MCF 10A (cell line): Measurements from ENCODE around the gene ANKRD22. TPM values are rescaled to one million over a fixed set of nuclear protein-coding genes. Genes with fewer than 3 reads are reported as not detected.

Source experiments
- Bru-seq: library from RNA; stranded (reverse); fragments of 400-500 nt; gene quantifications from one replicate; lab custom pipeline; 2021; lab: Mats Ljungman, UMichigan
- BruChase-seq, 2 experiments: library from RNA; stranded (reverse); fragments of 400-500 nt; gene quantifications; one replicate each; lab custom pipeline; 2021; lab: Mats Ljungman, UMichigan
- BruUV-seq: library from RNA; stranded (reverse); fragments of 400-500 nt; replicated peaks from 2 replicates; lab custom pipeline; 2021; lab: Mats Ljungman, UMichigan
- CTCF ChIA-PET: fragments of 300-600 bp; sonication (Branson Sonifier 250); formaldehyde crosslinking; extraction: SDS; loops from one replicate; lab custom pipeline; 2021; ENCODE audit warnings: antibody characterized with exemption, inconsistent platforms; lab: Yijun Ruan, JAX
- POLR2A ChIA-PET: fragments of 300-600, 350-650 bp; sonication (Branson Sonifier 250); formaldehyde crosslinking; extraction: SDS; loops from one replicate; lab custom pipeline; 2020; ENCODE audit warnings: antibody characterized with exemption, inconsistent platforms; lab: Yijun Ruan, JAX
- DNase-seq: peaks from one replicate; pipeline ENCODE4 v3.0.0-alpha.2; 2018; ENCODE audit not compliant: unreplicated experiment
- H3K27ac Mint-ChIP-seq: one replicate; pipeline ENCODE4 v1.8.0; 2022; ENCODE audit warnings: mild to moderate bottlenecking, low read depth, mixed read lengths; ENCODE audit not compliant: unreplicated experiment
- H3K27me3 Mint-ChIP-seq: one replicate; pipeline ENCODE4 v1.8.0; 2022; ENCODE audit warnings: mixed read lengths; ENCODE audit not compliant: insufficient read depth, unreplicated experiment
- H3K36me3 Mint-ChIP-seq: one replicate; pipeline ENCODE4 v1.8.0; 2022; ENCODE audit warnings: mild to moderate bottlenecking, moderate library complexity, mixed read lengths; ENCODE audit not compliant: insufficient read depth, unreplicated experiment
- H3K4me1 Mint-ChIP-seq: one replicate; pipeline ENCODE4 v1.8.0; 2022; ENCODE audit warnings: mixed read lengths; ENCODE audit not compliant: insufficient read depth, unreplicated experiment
- H3K4me3 Mint-ChIP-seq: one replicate; pipeline ENCODE4 v1.8.0; 2022; ENCODE audit warnings: mild to moderate bottlenecking, moderate library complexity, mixed read lengths; ENCODE audit not compliant: unreplicated experiment
- H3K9me3 Mint-ChIP-seq: one replicate; pipeline ENCODE4 v1.8.0; 2022; ENCODE audit warnings: mixed read lengths; ENCODE audit not compliant: unreplicated experiment
- CTCF ChIP-seq: fragments of 200-600 bp; IDR thresholded peaks from one replicate; pipeline ENCODE4 v1.8.0; 2022; ENCODE audit warnings: antibody characterized with exemption, mild to moderate bottlenecking; ENCODE audit not compliant: unreplicated experiment
- intact Hi-C: fragments of 100-400 bp; cut with micrococcal nuclease; formaldehyde crosslinking; loops from 2 replicates; pipeline ENCODE4 v1.14.1; 2022
- long read RNA-seq: library from polyadenylated mRNA; stranded (forward); transcript quantifications from one replicate; pipeline ENCODE4 v2.0.0, GENCODE V29; 2022
- total RNA-seq: library from RNA; stranded (reverse); gene quantifications from 2 replicates; pipeline ENCODE4 v1.2.3, GENCODE V29; 2022

ANKRD22 gene
- total RNA-seq (0.26 TPM in 1 of 2 replicates, not detected in the other), Bru-seq, nascent RNA (percentile 20 among the genes with signal in this experiment), BruChase-seq, experiment 1, labeled RNA remaining after a 6-hour chase (percentile 12 among the genes with signal in this experiment), BruChase-seq, experiment 2, labeled RNA remaining after a 2-hour chase (percentile 14 among the genes with signal in this experiment)
- long read RNA-seq, partial matches to known transcripts, result 0 of 1 reads
- long read RNA-seq, other reads (novel, unspliced or antisense), result 0 of 1 reads

GRCh38 chr10:88851706-88852105 is at the start of gene ANKRD22:
ANKRD22 (minus strand) TSS chr10:88851844; CDS start chr10:88851607, 237 bp downstream.
- peak; percentile 95 for DNase-seq
- intact Hi-C loops, result no loop called here
- Mint-ChIP-seq H3K4me3 (peak within 1 kb of the TSS; percentile 49), H3K36me3 (peaks cover 6% of the 10 kb centered on the region), H3K27me3 (no peaks in the 10 kb centered on the region), H3K9me3 (no peaks in the 10 kb centered on the region), H3K4me1 (peaks cover 32% of the 10 kb centered on the region), H3K27ac (peak within 1 kb of the TSS; percentile 88)
- ChIA-PET POLR2A (interaction anchor here (0.6 to 3.5 kb wide), 15 partner anchors 11 to 1033 kb away, joined by 3 to 16 read pairs (median 5); partner anchors contain the start of genes FAS, LIPA and STAMBPL1), CTCF (interaction anchor here (0.9 to 3.2 kb wide), 5 partner anchors 15 to 82 kb away, joined by 3 to 17 read pairs (median 5); no protein-coding TSS in a partner anchor)
- no TSS peak for BruUV-seq
- no peak for TF ChIP-seq CTCF

GRCh38 chr10:88899886-88900285 is 48.2 kb upstream of the ANKRD22 start:
- CTCF ChIA-PET, result interaction anchor here (0.6 to 4.1 kb wide), 8 partner anchors 10 to 468 kb away, joined by 3 to 24 read pairs (median 4); partner anchors contain the start of gene STAMBPL1
- no peak for TF ChIP-seq CTCF
- Mint-ChIP-seq H3K4me1 (peaks cover 11% of the 10 kb centered on the region), H3K36me3 (peaks cover 19% of the 10 kb centered on the region), H3K9me3 (no peaks in the 10 kb centered on the region), H3K27me3 (no peaks in the 10 kb centered on the region), H3K4me3 (no peak overlapping the region), H3K27ac (no peak overlapping the region)
- BruUV-seq, result no TSS peak
- intact Hi-C loops, result no loop called here
- no peak for DNase-seq
- POLR2A ChIA-PET, result interaction anchor here (1.0 to 2.5 kb wide), 5 partner anchors 8 to 90 kb away, joined by 4 to 12 read pairs (median 5); partner anchors contain the start of genes FAS and STAMBPL1

- Mint-ChIP-seq H3K4me1 (peaks cover 11% of the 10 kb centered on the region), H3K36me3 (peaks cover 19% of the 10 kb centered on the region), H3K27me3 (no peaks in the 10 kb centered on the region), H3K9me3 (no peaks in the 10 kb centered on the region), H3K27ac (no peak overlapping the region), H3K4me3 (no peak overlapping the region)
- intact Hi-C loops, result no loop called here
- CTCF ChIA-PET, result interaction anchor here (1.0 to 4.1 kb wide), 4 partner anchors 9 to 63 kb away, joined by 4 to 24 read pairs (median 10); partner anchors contain the start of gene STAMBPL1
- POLR2A ChIA-PET, result interaction anchor here (0.9 kb wide), 1 partner anchor 17 kb away, joined by 3 read pairs; no protein-coding TSS in a partner anchor
- DNase-seq, result no peak
- no TSS peak for BruUV-seq
- no peak for TF ChIP-seq CTCF
Observed at GRCh38 chr10:88898727-88899126, 47.1 kb upstream of the ANKRD22 start.
